ENCODE results near the gene CRYL1. TPM values are rescaled to one million over a fixed set of nuclear protein-coding genes. Genes with fewer than 3 reads are reported as not detected.

CRYL1 gene
- total and polyA plus RNA-seq, 7 donors: 33.0 to 183 (median 53.5) TPM

DNA sequence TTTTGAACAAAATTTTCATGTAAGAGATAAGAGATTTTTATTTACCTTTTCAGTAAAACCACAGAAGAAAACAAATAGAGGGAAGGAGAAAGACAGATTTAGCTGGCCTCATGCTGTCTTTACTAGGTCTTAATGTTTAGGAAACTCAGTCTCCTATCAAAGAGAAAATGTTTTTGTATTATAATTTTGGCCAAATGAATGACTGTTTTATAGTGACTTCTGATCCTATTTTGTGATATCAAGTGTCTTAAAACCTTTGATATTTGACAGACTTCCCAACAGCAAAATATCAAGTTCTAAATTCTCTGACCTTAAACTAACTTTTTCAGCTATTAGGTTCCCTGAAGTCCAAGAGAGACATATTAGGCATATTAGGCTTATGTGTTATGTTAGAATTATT, 27.0 kb downstream of the CRYL1 start:
- Histone ChIP-seq H3K27me3 (no peaks in the 10 kb centered on the region), H3K9me3 (no peaks in the 10 kb centered on the region), H3K4me3 (no peak overlapping the region), H3K4me1 (peaks cover 0 to 11% (median 8%) of the 10 kb centered on the region in 4 donors), H3K36me3 (no peaks in the 10 kb centered on the region), H3K27ac (no peak overlapping the region)
- intact Hi-C loops (cut with DNase I): loop anchor here (5.0 kb wide), 1 partner anchor 204 kb away; the partner anchor contains the start of gene IL17D
- TF ChIP-seq, protein P1, sequence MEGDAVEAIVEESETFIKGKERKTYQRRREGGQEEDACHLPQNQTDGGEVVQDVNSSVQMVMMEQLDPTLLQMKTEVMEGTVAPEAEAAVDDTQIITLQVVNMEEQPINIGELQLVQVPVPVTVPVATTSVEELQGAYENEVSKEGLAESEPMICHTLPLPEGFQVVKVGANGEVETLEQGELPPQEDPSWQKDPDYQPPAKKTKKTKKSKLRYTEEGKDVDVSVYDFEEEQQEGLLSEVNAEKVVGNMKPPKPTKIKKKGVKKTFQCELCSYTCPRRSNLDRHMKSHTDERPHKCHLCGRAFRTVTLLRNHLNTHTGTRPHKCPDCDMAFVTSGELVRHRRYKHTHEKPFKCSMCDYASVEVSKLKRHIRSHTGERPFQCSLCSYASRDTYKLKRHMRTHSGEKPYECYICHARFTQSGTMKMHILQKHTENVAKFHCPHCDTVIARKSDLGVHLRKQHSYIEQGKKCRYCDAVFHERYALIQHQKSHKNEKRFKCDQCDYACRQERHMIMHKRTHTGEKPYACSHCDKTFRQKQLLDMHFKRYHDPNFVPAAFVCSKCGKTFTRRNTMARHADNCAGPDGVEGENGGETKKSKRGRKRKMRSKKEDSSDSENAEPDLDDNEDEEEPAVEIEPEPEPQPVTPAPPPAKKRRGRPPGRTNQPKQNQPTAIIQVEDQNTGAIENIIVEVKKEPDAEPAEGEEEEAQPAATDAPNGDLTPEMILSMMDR (IDR thresholded peaks at IDR 0.05): no peak
- TF ChIP-seq POLR2A (IDR thresholded peaks at IDR 0.05) (no peak), POLR2AphosphoS5 (IDR thresholded peaks at IDR 0.05) (no peak), EP300 (IDR thresholded peaks at IDR 0.05) (no peak)
- DNase-seq: no peak

- Histone ChIP-seq H3K27ac (no peak overlapping the region), H3K4me1 (peaks cover 0 to 11% (median 8%) of the 10 kb centered on the region in 4 donors), H3K9me3 (no peaks in the 10 kb centered on the region), H3K4me3 (no peak overlapping the region), H3K27me3 (no peaks in the 10 kb centered on the region), H3K36me3 (no peaks in the 10 kb centered on the region)
- TF ChIP-seq EP300 (IDR thresholded peaks at IDR 0.05) (no peak), POLR2A (IDR thresholded peaks at IDR 0.05) (no peak), POLR2AphosphoS5 (IDR thresholded peaks at IDR 0.05) (no peak)
- TF ChIP-seq, protein P1 (IDR thresholded peaks at IDR 0.05): no peak
- WGBS, 2 donors: 58 to 69% methylated on average over 5 of the region's 5 CpGs
- intact Hi-C loops (cut with DNase I): loop anchor here (5.0 kb wide), 1 partner anchor 204 kb away; the partner anchor contains the start of gene IL17D
- DNase-seq: no peak
These were observed 27.5 kb downstream of the CRYL1 start for GRCh38 chr13:20498129-20498528.

DNA sequence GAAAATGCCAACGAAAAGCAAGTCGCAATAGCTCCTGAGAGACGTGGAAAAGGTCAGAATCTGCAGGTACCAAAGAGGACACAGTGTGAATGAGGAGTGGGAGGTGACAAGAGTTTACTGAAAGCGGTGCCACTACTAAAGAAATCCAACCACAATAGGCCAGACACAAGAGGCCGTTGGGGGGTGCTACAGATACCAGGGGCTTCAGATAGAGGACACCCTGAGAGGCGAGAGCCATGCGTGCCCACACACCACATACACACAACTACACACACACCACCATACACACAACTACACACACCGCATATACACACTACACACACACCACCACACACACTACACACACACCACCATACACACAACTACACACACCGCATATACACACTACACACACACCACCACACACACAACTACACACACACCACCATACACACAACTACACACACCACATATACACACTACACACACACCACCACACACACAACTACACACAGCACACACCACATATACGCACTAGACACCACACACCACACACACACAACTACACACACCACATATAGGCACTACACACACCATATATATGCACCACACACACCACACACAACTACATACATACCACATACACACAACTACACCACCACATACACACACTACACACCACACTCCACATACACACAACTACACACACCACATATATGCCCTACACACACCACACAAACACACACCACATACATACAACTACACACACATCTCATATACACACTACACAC, 28.5 kb downstream of the CRYL1 start:
- no peak for DNase-seq

DNA sequence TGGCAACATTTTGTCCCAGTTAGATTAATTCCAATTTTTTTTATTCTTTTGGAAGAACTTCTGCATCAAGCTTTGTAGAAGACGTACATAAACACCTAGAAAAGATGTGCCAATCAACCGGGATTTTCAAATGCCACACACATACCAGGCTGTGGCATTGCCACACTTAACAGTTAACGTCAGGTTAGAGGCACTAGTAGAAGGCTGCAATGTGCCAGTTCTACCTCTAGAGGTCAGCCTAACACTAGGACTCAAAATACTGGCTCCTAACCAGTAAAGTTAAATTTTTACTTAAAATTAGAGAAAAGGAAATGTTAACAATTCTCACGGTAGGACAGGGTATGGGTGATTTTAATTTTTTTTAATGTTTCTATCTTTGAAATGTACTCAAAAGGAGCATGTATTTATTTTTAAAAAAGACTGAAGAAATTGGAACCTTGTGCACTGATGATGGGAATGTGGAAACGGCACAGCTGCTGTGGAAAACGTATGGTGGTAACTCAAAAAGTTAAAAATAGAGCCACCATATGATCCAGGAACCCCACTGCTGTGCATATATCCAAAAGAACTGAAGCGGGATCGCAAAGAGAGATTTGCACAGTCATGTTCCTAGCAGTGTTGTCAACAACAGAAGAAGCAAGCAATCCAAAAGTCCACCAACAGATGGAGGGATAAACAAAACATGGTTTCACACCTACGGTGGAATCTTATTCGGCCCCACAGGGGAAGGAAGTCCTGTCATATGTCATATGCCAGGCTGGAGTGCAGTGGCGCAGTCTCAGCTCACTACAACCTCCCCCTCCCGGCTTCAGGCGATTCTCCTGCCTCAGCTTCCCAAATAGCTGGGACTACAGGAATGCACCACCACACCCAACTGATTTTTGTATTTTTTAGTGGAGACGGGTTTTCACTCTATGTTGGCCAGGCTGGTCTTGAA, 30.3 kb downstream of the CRYL1 start:
- 27% methylated on average over 14 of the region's 14 CpGs for WGBS, 2 donors
- intact Hi-C loops (cut with DNase I): loop anchor here (2.0 to 5.0 kb wide), 3 partner anchors 71 to 429 kb away; partner anchors contain the start of genes IFT88 and IL17D
- no peaks in the 10 kb centered on the region for H3K9me3 ChIP-seq
- H3K27ac ChIP-seq: peak overlapping the region in 1 of 4 donors; percentile 23
- no peaks in the 10 kb centered on the region for H3K27me3 ChIP-seq
- DNase-seq: no peak
- H3K4me3 ChIP-seq: peak overlapping the region in 1 of 4 donors; percentile 15
- TF ChIP-seq POLR2A (IDR thresholded peaks at IDR 0.05): no peak
- TF ChIP-seq, protein P1 (IDR thresholded peaks at IDR 0.05): peak; percentile 60 to 97 (median 88)
- no peak for TF ChIP-seq POLR2AphosphoS5 (IDR thresholded peaks at IDR 0.05)
- no peak for TF ChIP-seq EP300 (IDR thresholded peaks at IDR 0.05)
- H3K36me3 ChIP-seq: no peaks in the 10 kb centered on the region
- H3K4me1 ChIP-seq: peaks cover 0 to 11% (median 8%) of the 10 kb centered on the region in 4 donors

More for the DNA sequence above, 28.5 kb downstream of the CRYL1 start:
- TF ChIP-seq POLR2A (IDR thresholded peaks at IDR 0.05) (no peak), EP300 (IDR thresholded peaks at IDR 0.05) (no peak), POLR2AphosphoS5 (IDR thresholded peaks at IDR 0.05) (no peak)
- TF ChIP-seq, protein P1 (IDR thresholded peaks at IDR 0.05): no peak
- no peak overlapping the region for H3K27ac ChIP-seq
- peaks cover 0 to 11% (median 8%) of the 10 kb centered on the region in 4 donors for H3K4me1 ChIP-seq
- no peak overlapping the region for H3K4me3 ChIP-seq
- no peaks in the 10 kb centered on the region for H3K9me3 ChIP-seq
- WGBS, 2 donors: 80 to 81% methylated on average over 10 of the region's 10 CpGs
- H3K36me3 ChIP-seq: no peaks in the 10 kb centered on the region
- intact Hi-C loops (cut with DNase I): loop anchor here (5.0 kb wide), 1 partner anchor 205 kb away; the partner anchor contains the start of gene IL17D
- H3K27me3 ChIP-seq: no peaks in the 10 kb centered on the region

Measured in sigmoid colon (tissue), 7 donors.